ENCODE measurements around the gene TMEM101.

TMEM101 gene

GRCh38 chr17:44014437-44015172 is at the start of gene TMEM101:
Gene TMEM101 (minus strand): TSS chr17:44014963. CDS start chr17:44014952, 11 bp downstream.
- peak within 1 kb of the TSS; percentile 95 to 98 for H3K4me3 ChIP-seq (replicated peaks in 1 of 2; ENCODE audit: low read depth in 2 of 2, low read length in 2 of 2)
- peak; percentile 96 to 97 for DNase-seq (ENCODE audit: low read depth in 2 of 2)
- TF ChIP-seq CTCF (IDR thresholded peaks at IDR 0.05; ENCODE audit: low read depth, low read length) = no peak

- no peak overlapping the region for H3K4me3 ChIP-seq (replicated peaks in 1 of 2; ENCODE audit: low read depth in 2 of 2, low read length in 2 of 2)
- DNase-seq (ENCODE audit: low read depth in 2 of 2) = no peak
- no peak for TF ChIP-seq CTCF (IDR thresholded peaks at IDR 0.05; ENCODE audit: low read depth, low read length)
Measured at GRCh38 chr17:44063704-44064639, 49.2 kb upstream of the TMEM101 start.

- no peak for DNase-seq (ENCODE audit: low read depth in 2 of 2)
- TF ChIP-seq CTCF (IDR thresholded peaks at IDR 0.05; ENCODE audit: low read depth, low read length) = no peak
- no peak overlapping the region for H3K4me3 ChIP-seq (replicated peaks in 1 of 2; ENCODE audit: low read depth in 2 of 2, low read length in 2 of 2)
Measured at GRCh38 chr17:44062871-44063270, 48.1 kb upstream of the TMEM101 start.

GRCh38 chr17:44061446-44061845 is 46.7 kb upstream of the TMEM101 start:
- TF ChIP-seq CTCF (IDR thresholded peaks at IDR 0.05; ENCODE audit: low read depth, low read length) = no peak
- H3K4me3 ChIP-seq (replicated peaks in 1 of 2; ENCODE audit: low read depth in 2 of 2, low read length in 2 of 2) = no peak overlapping the region
- DNase-seq (ENCODE audit: low read depth in 2 of 2) = peak in 1 of 2 donors; percentile 17

- no peak for TF ChIP-seq CTCF (IDR thresholded peaks at IDR 0.05; ENCODE audit: low read depth, low read length)
- DNase-seq (ENCODE audit: low read depth in 2 of 2) = no peak
- no peak overlapping the region for H3K4me3 ChIP-seq (replicated peaks in 1 of 2; ENCODE audit: low read depth in 2 of 2, low read length in 2 of 2)
Measured at GRCh38 chr17:44059101-44059892, 44.5 kb upstream of the TMEM101 start.

- TF ChIP-seq CTCF (IDR thresholded peaks at IDR 0.05; ENCODE audit: low read depth, low read length) = no peak
- DNase-seq (ENCODE audit: low read depth in 2 of 2) = no peak
- H3K4me3 ChIP-seq (replicated peaks in 1 of 2; ENCODE audit: low read depth in 2 of 2, low read length in 2 of 2) = no peak overlapping the region
Measured at GRCh38 chr17:44053125-44053872, 38.5 kb upstream of the TMEM101 start.
